ENCODE results near the gene USP25.

USP25 gene, protein sequence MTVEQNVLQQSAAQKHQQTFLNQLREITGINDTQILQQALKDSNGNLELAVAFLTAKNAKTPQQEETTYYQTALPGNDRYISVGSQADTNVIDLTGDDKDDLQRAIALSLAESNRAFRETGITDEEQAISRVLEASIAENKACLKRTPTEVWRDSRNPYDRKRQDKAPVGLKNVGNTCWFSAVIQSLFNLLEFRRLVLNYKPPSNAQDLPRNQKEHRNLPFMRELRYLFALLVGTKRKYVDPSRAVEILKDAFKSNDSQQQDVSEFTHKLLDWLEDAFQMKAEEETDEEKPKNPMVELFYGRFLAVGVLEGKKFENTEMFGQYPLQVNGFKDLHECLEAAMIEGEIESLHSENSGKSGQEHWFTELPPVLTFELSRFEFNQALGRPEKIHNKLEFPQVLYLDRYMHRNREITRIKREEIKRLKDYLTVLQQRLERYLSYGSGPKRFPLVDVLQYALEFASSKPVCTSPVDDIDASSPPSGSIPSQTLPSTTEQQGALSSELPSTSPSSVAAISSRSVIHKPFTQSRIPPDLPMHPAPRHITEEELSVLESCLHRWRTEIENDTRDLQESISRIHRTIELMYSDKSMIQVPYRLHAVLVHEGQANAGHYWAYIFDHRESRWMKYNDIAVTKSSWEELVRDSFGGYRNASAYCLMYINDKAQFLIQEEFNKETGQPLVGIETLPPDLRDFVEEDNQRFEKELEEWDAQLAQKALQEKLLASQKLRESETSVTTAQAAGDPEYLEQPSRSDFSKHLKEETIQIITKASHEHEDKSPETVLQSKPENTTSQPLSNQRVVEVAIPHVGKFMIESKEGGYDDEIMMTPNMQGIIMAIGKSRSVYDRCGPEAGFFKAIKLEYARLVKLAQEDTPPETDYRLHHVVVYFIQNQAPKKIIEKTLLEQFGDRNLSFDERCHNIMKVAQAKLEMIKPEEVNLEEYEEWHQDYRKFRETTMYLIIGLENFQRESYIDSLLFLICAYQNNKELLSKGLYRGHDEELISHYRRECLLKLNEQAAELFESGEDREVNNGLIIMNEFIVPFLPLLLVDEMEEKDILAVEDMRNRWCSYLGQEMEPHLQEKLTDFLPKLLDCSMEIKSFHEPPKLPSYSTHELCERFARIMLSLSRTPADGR

DNA sequence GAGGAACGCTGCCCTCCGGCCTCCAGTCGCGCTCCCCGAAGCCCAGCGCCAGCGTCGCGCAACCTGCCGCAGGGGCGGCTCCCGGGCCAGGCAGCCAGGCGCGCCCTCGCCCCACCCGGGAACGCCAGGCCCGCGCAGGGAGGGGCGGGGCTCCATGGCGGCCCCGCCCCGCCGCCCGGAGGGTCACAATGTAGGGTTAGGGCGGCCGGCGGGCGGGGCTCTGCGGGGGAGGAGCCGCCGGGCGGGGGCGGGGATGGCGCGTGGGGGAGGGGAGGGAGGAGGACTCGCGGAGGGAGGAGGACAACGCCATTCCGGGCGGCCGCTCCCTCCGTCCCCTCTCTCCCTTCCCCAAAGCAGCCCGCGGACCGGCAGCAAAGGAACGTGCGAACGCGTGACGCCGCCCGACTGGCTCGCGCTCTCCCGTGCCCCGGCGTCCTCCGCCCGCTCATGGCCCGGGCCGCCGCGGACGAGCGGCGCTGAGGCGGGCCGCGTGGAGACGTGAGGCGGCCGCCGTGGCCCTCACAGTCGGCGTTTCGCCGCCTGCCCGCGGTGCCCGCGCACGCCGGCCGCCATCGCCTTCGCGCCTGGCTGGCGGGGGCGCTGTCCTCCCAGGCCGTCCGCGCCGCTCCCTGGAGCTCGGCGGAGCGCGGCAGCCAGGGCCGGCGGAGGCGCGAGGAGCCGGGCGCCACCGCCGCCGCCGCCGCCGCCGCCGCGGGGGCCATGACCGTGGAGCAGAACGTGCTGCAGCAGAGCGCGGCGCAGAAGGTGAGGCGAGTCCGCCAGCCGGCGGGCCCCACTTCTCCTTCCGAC, at the start of gene USP25:
TSS of gene USP25 (plus strand) at position 309 of the 810 bp plus-strand sequence. CDS start at position 721, 412 bp downstream.
- DNase-seq (ENCODE audit: low read depth), result peak; percentile 85
- H3K4me3 ChIP-seq (ENCODE audit: low read depth, low read length), result peak within 1 kb of the TSS; percentile 95
- TF ChIP-seq, protein P1, sequence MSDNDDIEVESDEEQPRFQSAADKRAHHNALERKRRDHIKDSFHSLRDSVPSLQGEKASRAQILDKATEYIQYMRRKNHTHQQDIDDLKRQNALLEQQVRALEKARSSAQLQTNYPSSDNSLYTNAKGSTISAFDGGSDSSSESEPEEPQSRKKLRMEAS (IDR thresholded peaks at IDR 0.05; ENCODE audit: low read depth, low read length), result 0 out of 2 replicates have a peak, but pooled peaks have one; percentile 25
- TF ChIP-seq MYC (IDR thresholded peaks at IDR 0.05; ENCODE audit: low read depth, low read length), result peak; percentile 36; the same call in 1 of the 2 replicates
- TF ChIP-seq, protein P2, sequence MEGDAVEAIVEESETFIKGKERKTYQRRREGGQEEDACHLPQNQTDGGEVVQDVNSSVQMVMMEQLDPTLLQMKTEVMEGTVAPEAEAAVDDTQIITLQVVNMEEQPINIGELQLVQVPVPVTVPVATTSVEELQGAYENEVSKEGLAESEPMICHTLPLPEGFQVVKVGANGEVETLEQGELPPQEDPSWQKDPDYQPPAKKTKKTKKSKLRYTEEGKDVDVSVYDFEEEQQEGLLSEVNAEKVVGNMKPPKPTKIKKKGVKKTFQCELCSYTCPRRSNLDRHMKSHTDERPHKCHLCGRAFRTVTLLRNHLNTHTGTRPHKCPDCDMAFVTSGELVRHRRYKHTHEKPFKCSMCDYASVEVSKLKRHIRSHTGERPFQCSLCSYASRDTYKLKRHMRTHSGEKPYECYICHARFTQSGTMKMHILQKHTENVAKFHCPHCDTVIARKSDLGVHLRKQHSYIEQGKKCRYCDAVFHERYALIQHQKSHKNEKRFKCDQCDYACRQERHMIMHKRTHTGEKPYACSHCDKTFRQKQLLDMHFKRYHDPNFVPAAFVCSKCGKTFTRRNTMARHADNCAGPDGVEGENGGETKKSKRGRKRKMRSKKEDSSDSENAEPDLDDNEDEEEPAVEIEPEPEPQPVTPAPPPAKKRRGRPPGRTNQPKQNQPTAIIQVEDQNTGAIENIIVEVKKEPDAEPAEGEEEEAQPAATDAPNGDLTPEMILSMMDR (IDR thresholded peaks at IDR 0.05; ENCODE audit: low read depth, low read length), result no peak
- peak; percentile 57 for TF ChIP-seq POLR2A (IDR thresholded peaks at IDR 0.05; ENCODE audit: extremely low read depth, insufficient read length)

DNA sequence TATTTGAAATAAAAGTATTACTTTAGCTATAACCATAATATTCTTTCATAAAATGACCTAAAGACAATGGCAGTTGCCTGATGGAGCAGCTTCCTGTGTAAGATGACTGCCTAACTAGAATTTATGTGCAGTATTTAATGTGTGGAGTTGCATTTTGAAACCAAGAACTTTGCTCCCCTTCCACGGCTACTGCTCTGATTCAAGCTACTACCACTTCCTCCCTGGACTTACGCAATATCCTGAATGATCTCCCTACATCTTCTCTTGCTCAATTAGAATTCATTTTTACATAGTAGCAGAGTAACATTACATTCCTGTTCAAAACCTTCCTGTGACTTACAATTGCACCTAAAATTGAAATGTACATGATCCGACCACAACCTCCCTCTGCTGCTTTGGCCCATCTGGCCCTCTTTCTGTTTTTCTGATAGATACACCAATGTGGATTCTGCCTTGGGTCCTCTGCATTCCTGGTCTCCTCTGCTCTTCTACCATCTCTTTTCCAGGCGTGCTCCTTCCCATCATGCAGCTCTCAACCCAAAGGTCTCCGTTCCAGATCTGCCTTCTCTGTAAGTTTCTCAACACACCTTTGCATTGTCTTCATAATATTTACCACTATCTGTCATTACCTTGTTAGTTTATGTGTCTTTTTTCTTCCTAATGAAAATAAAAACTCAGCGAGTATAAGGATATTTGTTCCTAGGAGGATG, 47.4 kb upstream of the USP25 start:
- H3K4me3 ChIP-seq (ENCODE audit: low read depth, low read length), result peak overlapping the region; percentile 39
- TF ChIP-seq, protein P2 (IDR thresholded peaks at IDR 0.05; ENCODE audit: low read depth, low read length), result no peak
- 0 out of 2 replicates have a peak, but pooled peaks have one; percentile 10 for TF ChIP-seq MYC (IDR thresholded peaks at IDR 0.05; ENCODE audit: low read depth, low read length)
- peak; percentile 90 for DNase-seq (ENCODE audit: low read depth)

DNA sequence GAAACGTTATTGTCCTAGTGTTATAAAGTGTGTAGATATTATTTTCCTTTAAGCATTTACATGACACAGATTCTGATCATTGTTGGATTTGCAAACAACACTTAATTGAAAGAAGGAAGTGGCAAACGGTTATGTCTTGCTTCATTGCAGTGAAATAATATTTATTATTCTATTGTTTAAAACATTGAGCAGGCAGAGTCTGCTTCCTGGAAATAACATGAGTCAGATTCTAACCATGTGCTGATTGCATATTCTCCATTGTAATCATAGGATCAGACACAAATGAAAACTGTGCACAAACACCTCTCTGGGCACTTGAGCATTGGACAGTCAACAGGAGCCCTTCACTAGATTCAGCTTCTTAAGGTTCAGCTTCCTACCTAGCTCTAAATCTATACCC, 46.8 kb upstream of the USP25 start:
- TF ChIP-seq MYC (IDR thresholded peaks at IDR 0.05; ENCODE audit: low read depth, low read length), result no peak
- TF ChIP-seq, protein P1 (IDR thresholded peaks at IDR 0.05; ENCODE audit: low read depth, low read length), result peak; percentile 46; the same call in 1 of the 2 replicates
- peak overlapping the region; percentile 39 for H3K4me3 ChIP-seq (ENCODE audit: low read depth, low read length)
- DNase-seq (ENCODE audit: low read depth), result peak; percentile 53

DNA sequence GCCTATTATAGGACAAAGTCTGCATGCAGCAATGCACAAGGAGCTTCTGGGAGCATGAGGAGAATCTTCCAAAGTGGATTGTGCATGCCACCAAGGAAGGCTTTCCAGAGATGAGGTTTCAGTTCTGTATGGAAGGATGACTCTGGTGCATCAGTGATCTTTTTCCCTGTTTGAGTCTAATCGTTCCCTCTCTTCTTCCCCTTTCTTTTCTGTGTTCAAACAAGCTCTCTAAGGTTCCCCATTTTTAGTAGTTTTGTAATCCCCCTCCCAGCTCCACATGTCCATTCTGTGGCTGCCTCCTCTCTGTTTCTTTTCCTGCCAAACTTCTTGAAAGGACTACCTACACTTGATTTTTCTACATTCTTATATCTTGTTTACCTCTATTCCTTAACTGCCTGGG, 43.3 kb upstream of the USP25 start:
- TF ChIP-seq MYC (IDR thresholded peaks at IDR 0.05; ENCODE audit: low read depth, low read length), result no peak
- TF ChIP-seq, protein P2 (IDR thresholded peaks at IDR 0.05; ENCODE audit: low read depth, low read length), result no peak
- no peak for TF ChIP-seq POLR2A (IDR thresholded peaks at IDR 0.05; ENCODE audit: extremely low read depth, insufficient read length)
- TF ChIP-seq, protein P1 (IDR thresholded peaks at IDR 0.05; ENCODE audit: low read depth, low read length), result no peak
- peak; percentile 67 for DNase-seq (ENCODE audit: low read depth)
- no peak overlapping the region for H3K4me3 ChIP-seq (ENCODE audit: low read depth, low read length)

DNA sequence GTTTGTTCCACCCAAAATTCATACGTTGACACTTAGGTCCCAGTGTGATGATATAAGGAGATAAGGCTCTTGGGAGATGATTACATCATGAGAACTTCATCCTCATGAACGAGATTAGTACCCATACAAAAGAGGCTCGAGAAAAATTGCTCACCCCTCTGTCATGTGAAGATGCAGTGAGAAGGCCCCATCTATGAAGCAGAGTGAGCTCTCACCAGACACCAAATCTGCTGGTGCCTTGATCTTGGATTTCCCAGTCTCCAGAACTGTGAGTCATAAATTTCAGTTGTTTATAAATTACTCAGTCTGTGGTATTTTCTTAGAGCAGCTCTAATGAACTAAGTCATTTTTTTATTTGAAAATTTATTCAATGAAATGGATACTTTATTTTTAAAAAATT, 42.6 kb upstream of the USP25 start:
- no peak overlapping the region for H3K4me3 ChIP-seq (ENCODE audit: low read depth, low read length)
- TF ChIP-seq, protein P2 (IDR thresholded peaks at IDR 0.05; ENCODE audit: low read depth, low read length), result no peak
- TF ChIP-seq, protein P1 (IDR thresholded peaks at IDR 0.05; ENCODE audit: low read depth, low read length), result no peak
- no peak for TF ChIP-seq MYC (IDR thresholded peaks at IDR 0.05; ENCODE audit: low read depth, low read length)
- no peak for TF ChIP-seq POLR2A (IDR thresholded peaks at IDR 0.05; ENCODE audit: extremely low read depth, insufficient read length)
- DNase-seq (ENCODE audit: low read depth), result peak; percentile 1
